ENCODE results near the gene PDCL2.

PDCL2 gene

GRCh38 chr4:55518442-55518841 is 73.6 kb downstream of the PDCL2 start:
- Histone ChIP-seq H3K9ac (ENCODE audit: low read length) (no peak overlapping the region), H3K4me3 (ENCODE audit: low read length) (no peak overlapping the region), H4K20me1 (ENCODE audit: insufficient read depth, low read length) (no peaks in the 10 kb centered on the region), H3K4me1 (ENCODE audit: low read length) (no peaks in the 10 kb centered on the region), H3F3A (ENCODE audit: insufficient read depth, low read length) (no peaks in the 10 kb centered on the region), H3K27me3 (replicated peaks; ENCODE audit: insufficient read depth, low read length) (no peaks in the 10 kb centered on the region), H2AFZ (ENCODE audit: low read length) (no peak overlapping the region), H3K36me3 (replicated peaks; ENCODE audit: insufficient read depth, low read length) (no peaks in the 10 kb centered on the region), H3K4me2 (ENCODE audit: low read depth, low read length) (no peak overlapping the region), H3K9me2 (replicated peaks; ENCODE audit: insufficient read depth, low read length) (no peaks in the 10 kb centered on the region), H3K27ac (ENCODE audit: low read length) (no peak overlapping the region), H3K9me3 (replicated peaks; ENCODE audit: insufficient read depth, low read length) (no peaks in the 10 kb centered on the region), H3K79me2 (ENCODE audit: low read length) (0 out of 2 replicates have a peak, but pooled peaks cover 13% of the 10 kb centered on the region)
- DNase-seq = no peak
- no peak for TF ChIP-seq EZH2 (optimal IDR thresholded peaks at IDR 0.05; ENCODE audit: low read depth, low read length)
- TF ChIP-seq EZH2phosphoT487 (IDR thresholded peaks at IDR 0.05; ENCODE audit: low read length) = no peak
- no peak for TF ChIP-seq CTCF (IDR thresholded peaks at IDR 0.05; ENCODE audit: low read length)

GRCh38 chr4:55517526-55518229 is 74.4 kb downstream of the PDCL2 start:
- H3K9me2 ChIP-seq (replicated peaks; ENCODE audit: insufficient read depth, low read length) = no peaks in the 10 kb centered on the region
- H3F3A ChIP-seq (ENCODE audit: insufficient read depth, low read length) = no peaks in the 10 kb centered on the region
- H3K4me3 ChIP-seq (ENCODE audit: low read length) = no peak overlapping the region
- H3K36me3 ChIP-seq (replicated peaks; ENCODE audit: insufficient read depth, low read length) = no peaks in the 10 kb centered on the region
- no peaks in the 10 kb centered on the region for H3K9me3 ChIP-seq (replicated peaks; ENCODE audit: insufficient read depth, low read length)
- no peak overlapping the region for H3K27ac ChIP-seq (ENCODE audit: low read length)
- no peak overlapping the region for H3K4me2 ChIP-seq (ENCODE audit: low read depth, low read length)
- no peak overlapping the region for H3K9ac ChIP-seq (ENCODE audit: low read length)
- H3K79me2 ChIP-seq (ENCODE audit: low read length) = 0 out of 2 replicates have a peak, but pooled peaks cover 13% of the 10 kb centered on the region
- H2AFZ ChIP-seq (ENCODE audit: low read length) = no peak overlapping the region
- H4K20me1 ChIP-seq (ENCODE audit: insufficient read depth, low read length) = no peaks in the 10 kb centered on the region
- no peaks in the 10 kb centered on the region for H3K4me1 ChIP-seq (ENCODE audit: low read length)
- no peak for DNase-seq
- H3K27me3 ChIP-seq (replicated peaks; ENCODE audit: insufficient read depth, low read length) = no peaks in the 10 kb centered on the region
- TF ChIP-seq EZH2phosphoT487 (IDR thresholded peaks at IDR 0.05; ENCODE audit: low read length) = no peak
- no peak for TF ChIP-seq CTCF (IDR thresholded peaks at IDR 0.05; ENCODE audit: low read length)
- no peak for TF ChIP-seq EZH2 (optimal IDR thresholded peaks at IDR 0.05; ENCODE audit: low read depth, low read length)

DNA sequence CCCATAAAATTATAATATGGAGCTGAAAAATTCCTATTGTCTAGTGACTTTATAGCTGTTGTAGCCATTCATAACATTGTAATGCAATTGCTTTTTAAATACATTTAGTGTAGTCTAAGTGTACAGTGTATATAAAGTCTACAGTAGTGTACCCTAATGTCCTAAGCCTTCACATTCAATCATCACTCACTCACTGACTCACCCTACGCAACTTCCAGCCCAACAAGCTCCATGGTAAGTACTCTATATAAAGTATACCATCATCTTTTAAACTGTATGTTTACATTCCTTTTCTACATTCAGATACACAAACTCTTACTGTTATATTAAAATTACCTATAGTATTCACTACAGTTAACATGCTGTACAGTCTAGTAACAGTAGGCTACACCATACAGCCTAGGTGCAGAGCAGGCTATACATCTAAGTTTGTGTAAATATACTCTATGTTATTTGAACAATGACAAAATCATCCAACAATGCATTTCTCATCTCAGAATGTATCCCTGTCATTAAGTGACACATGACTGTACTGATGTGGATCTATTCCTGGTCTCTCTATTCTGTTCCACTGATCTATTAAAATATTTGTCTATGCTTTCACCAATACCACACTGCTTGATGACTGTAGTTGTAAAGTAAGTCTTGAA is 79.0 kb downstream of the PDCL2 start:
- H3K4me1 ChIP-seq (ENCODE audit: low read length) = peaks cover 4% of the 10 kb centered on the region; the same call in 1 of the 2 replicates

More for the DNA sequence above, 79.0 kb downstream of the PDCL2 start:
- no peak overlapping the region for H3K9ac ChIP-seq (ENCODE audit: low read length)
- no peak overlapping the region for H3K4me2 ChIP-seq (ENCODE audit: low read depth, low read length)
- H3K79me2 ChIP-seq (ENCODE audit: low read length) = no peaks in the 10 kb centered on the region
- DNase-seq = no peak
- no peaks in the 10 kb centered on the region for H3K27me3 ChIP-seq (replicated peaks; ENCODE audit: insufficient read depth, low read length)
- H4K20me1 ChIP-seq (ENCODE audit: insufficient read depth, low read length) = no peaks in the 10 kb centered on the region
- H2AFZ ChIP-seq (ENCODE audit: low read length) = no peak overlapping the region
- H3K9me3 ChIP-seq (replicated peaks; ENCODE audit: insufficient read depth, low read length) = no peaks in the 10 kb centered on the region
- no peaks in the 10 kb centered on the region for H3F3A ChIP-seq (ENCODE audit: insufficient read depth, low read length)
- TF ChIP-seq EZH2 (optimal IDR thresholded peaks at IDR 0.05; ENCODE audit: low read depth, low read length) (no peak), EZH2phosphoT487 (IDR thresholded peaks at IDR 0.05; ENCODE audit: low read length) (no peak), CTCF (IDR thresholded peaks at IDR 0.05; ENCODE audit: low read length) (no peak)
- no peaks in the 10 kb centered on the region for H3K36me3 ChIP-seq (replicated peaks; ENCODE audit: insufficient read depth, low read length)
- H3K27ac ChIP-seq (ENCODE audit: low read length) = no peak overlapping the region
- H3K4me3 ChIP-seq (ENCODE audit: low read length) = no peak overlapping the region
- no peaks in the 10 kb centered on the region for H3K9me2 ChIP-seq (replicated peaks; ENCODE audit: insufficient read depth, low read length)
